GM19468 (cell line): ENCODE data around the gene IFI27L2.

Experiments used
- ATAC-seq: cut with Tn5 transposase; IDR thresholded peaks from one replicate; pipeline ENCODE4 v1.9.1; 2021; ENCODE audit warnings: mild to moderate bottlenecking, moderate library complexity, moderate number of reproducible peaks; ENCODE audit not compliant: unreplicated experiment; ENCODE audit errors: extremely low read depth

Gene IFI27L2

DNA sequence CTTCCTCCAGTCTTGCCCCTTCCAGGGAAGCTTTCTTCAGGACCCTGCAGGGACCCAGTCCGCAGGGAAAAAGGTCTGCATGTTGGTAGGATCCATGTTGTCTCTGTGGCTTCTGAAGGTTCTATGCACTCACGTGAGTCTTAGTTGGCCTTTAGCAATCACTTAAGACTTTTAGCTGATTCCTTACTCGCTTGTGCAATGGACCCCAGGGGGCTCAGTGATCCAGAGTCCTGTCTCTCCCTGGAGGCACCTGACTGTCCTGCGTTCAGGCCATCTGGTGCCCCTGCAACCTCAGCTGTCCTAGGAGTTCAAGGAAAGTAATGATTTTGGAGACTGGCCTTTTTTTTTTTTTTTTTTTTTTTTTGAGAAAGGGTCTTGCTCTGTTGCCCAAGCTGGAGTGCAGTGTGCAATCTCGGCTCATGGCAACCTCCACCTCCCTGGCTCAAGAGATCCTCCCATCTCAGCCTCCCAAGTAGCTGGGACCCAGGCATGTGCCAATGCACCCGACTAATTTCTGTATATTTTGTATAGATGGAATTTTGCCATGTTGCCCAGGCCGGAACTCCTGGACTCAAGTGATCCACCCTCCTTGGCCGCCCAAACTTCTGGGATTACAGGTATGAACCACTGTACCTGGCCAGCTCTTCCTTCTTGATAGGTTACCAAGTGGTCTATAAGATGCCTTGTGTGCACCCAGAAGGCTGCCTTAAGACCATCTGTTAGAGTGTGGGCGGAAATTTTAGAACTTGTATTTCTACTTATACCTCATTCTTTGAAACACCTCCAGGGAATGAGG, 4.6 kb downstream of the IFI27L2 start:
- ATAC-seq: no peak

- no peak for ATAC-seq
These were observed 5.5 kb downstream of the IFI27L2 start for GRCh38 chr14:94123868-94124267.

DNA sequence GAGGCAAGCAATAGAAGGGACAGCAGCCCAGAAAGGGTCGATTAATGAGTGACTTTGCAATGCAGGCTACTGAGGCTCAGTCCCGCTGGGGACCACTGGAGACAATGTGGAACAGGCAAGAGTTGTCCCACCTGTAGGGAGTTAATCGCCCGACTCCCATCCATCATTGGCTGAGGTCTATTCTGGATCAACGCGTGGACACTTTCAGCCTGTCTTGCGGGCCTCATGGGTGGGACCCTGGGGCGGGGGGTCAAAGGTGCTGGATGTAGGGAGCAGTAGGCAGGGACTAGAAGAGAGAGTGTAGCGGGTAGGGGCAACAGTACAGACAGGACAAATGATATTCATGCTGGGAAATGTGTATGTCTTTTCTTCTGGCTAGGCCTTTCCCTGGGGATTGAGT, 6.1 kb downstream of the IFI27L2 start:
- no peak for ATAC-seq

DNA sequence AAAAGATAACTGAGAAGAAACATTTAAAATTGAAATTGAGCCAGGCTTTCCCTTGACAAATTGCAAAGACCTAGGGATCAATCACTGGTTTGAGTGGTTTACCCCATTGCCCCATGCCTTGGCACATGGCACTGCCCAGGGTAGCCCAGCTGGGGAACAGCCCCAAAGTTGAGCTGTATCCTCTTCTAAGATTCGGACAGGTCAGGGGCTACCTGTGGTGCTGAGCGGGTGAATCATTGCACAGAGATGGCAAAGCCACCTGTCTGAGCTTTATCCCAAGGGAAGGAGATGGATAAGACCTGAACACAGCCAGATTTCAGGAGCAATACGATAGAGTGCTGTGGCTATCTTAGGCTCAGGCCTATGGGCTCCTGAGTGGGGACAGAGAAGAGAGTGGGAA, 7.0 kb downstream of the IFI27L2 start:
- ATAC-seq: no peak

GRCh38 chr14:94121485-94121884, 7.9 kb downstream of the IFI27L2 start:
- no peak for ATAC-seq

- no peak for ATAC-seq
These were observed 8.6 kb downstream of the IFI27L2 start for GRCh38 chr14:94120667-94121340.

DNA sequence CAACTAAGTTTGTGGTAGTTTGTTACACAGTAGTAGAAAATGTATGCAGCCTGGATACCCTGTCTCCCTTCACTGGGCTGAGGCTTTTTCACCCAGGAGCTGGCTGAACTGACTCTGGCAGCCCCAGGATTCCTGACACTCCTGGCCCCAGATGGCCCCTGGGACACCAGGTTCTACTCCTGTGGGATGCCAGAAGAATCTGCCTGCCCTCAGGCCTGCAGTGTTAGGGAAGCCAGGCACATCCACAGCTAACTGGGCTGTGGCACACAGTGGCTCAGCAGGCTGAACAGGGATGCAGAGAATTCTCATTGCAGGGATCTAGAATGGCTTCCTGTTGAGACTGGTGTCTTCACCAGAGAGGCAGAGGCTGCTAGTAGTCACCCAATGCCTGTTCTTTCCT, 10.3 kb downstream of the IFI27L2 start:
- ATAC-seq: no peak

- no peak for ATAC-seq
These were observed 11.5 kb downstream of the IFI27L2 start for GRCh38 chr14:94117856-94118255.

DNA sequence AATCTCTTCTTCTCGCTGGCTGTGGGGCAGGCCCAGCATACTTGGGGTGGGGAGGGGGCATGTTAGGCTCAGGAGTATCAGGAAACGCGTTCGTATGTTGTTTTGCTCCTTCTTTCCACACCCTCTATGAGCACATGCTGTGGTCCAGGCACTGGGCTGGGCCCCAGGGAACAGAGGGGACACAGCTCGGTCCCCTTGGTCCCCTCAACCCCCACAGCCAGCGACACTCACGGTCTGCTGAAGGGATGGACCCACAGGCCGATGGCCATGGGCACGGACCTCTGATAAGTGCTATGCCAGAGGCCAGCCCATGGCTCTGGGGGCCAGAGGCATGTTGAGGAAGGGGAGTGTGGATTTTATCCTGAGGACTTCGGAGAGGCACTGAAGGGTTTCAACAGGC, 12.7 kb downstream of the IFI27L2 start:
- ATAC-seq: no peak

DNA sequence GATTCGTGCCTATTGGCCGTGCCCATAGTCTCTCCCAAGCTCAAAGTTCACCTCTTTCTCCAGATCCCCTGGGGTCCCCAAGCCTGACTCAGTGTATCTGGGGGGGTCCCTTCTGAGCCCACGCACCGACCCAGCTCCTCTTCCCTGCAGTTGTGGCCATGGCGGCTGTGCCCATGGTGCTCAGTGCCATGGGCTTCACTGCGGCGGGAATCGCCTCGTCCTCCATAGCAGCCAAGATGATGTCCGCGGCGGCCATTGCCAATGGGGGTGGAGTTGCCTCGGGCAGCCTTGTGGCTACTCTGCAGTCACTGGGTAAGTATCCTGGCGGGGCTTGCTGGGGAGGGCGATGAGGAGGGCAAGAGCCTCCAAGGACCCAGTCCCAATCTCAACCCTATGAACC, 13.8 kb downstream of the IFI27L2 start:
- no peak for ATAC-seq

- ATAC-seq: no peak
These were observed 14.3 kb downstream of the IFI27L2 start for GRCh38 chr14:94115058-94115591.

DNA sequence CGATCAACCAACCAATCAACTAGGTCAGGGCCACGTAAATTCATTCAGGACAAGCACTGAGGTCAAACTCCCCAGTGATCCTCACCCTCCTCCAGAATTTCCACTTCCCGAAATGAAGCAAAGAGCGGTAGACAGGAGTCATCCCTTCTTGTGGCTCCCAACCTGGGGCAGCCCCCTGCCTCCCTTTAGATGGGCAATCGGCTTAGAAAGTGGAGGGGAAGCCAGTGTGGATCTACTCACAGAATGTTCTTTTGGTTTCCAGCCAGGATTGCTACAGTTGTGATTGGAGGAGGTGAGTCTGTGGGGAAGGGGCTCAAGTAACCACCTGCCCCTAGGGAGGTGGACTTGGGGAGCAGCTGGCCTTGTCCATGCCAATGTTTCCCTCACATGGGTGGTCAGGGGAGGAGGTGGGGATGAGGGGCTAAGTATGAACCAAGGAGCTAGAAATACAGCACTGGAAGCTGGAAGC, 14.8 kb downstream of the IFI27L2 start:
- ATAC-seq: no peak

- no peak for ATAC-seq
These were observed 15.4 kb downstream of the IFI27L2 start for GRCh38 chr14:94113908-94114588.

- no peak for ATAC-seq
These were observed 15.9 kb downstream of the IFI27L2 start for GRCh38 chr14:94113490-94113889.

- ATAC-seq: no peak
These were observed 16.3 kb downstream of the IFI27L2 start for GRCh38 chr14:94113073-94113472.

- ATAC-seq: no peak
These were observed 16.8 kb downstream of the IFI27L2 start for GRCh38 chr14:94112513-94113063.

DNA sequence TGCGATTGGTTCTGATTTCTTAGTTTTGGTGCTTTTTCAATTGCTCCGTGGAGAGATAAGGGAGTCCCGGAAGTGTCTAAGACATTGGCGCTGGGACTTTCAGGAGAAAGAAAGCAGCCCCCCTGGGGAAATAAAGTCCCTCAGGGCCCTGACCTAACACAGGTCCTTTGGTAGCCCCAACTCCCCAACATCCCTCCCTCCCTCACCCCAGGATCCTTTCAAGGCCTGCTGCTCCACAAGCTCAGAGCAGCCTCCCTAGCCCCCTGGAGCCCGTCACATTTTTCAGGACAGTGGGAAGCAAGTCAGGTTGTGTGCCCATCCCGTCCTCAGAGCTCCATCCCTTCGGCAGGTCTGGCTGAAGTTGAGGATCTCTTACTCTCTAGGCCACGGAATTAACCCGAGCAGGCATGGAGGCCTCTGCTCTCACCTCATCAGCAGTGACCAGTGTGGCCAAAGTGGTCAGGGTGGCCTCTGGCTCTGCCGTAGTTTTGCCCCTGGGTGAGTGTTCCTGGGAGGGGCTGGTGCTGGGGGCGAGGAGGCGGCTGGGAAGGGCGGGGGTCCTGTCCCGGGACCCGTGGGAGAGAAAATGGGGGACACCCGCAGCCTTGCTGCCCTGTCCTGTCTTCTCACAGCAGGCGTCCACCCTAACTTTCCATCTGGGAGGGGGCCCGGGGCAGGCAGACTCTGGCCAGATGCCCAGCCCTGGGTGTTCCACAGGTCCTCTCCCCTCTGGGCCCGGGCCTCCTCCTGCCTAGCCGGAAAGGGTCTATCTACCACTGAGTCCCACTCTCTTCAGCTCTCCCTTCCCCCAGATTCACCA, 17.9 kb downstream of the IFI27L2 start:
- ATAC-seq: no peak

GRCh38 chr14:94110552-94111181, 18.7 kb downstream of the IFI27L2 start, which contains the start of gene IFI27:
TSS of gene IFI27 (plus strand) at chr14:94110736.
- ATAC-seq: no peak

DNA sequence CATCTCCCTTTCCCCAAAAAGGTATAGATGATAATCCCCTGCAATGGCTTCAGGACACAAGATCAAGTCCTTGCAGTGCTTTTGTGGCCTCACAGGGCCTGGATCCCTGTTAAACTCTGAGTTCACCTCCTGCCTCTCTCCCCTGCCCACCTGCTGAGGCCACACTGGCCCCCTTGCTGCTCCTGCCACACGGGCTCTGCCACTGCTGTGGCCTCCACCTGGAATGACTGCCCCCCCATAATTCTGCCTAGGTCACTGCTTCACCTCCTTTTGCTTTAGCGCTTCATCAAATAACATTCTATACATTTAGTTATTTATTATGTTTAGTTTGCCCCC, 19.5 kb downstream of the IFI27L2 start:
- no peak for ATAC-seq
